ENCODE results near the gene PRICKLE3. TPM values are rescaled to one million over a fixed set of nuclear protein-coding genes. Genes with fewer than 3 reads are reported as not detected.

PRICKLE3 gene
- total RNA-seq, 1 experiment from 2014 or later: 3.6 TPM

- no peak for DNase-seq (ENCODE audit: low read depth in 1 of 2, low spot score in 2 of 2)
- Histone ChIP-seq H3K9me3 (replicated peaks) (no peaks in the 10 kb centered on the region), H3K27ac (no peak overlapping the region), H3K36me3 (no peaks in the 10 kb centered on the region), H3K27me3 (replicated peaks) (no peaks in the 10 kb centered on the region), H3K4me3 (no peak overlapping the region), H3K4me1 (replicated peaks) (no peaks in the 10 kb centered on the region)
Measured at GRCh38 chrX:49214996-49215526, 28.9 kb upstream of the PRICKLE3 start.

- H3K4me1 ChIP-seq (replicated peaks): no peaks in the 10 kb centered on the region
- no peak for DNase-seq (ENCODE audit: low read depth in 1 of 2, low spot score in 2 of 2)
- no peak overlapping the region for H3K27ac ChIP-seq
- H3K36me3 ChIP-seq: no peaks in the 10 kb centered on the region
- no peaks in the 10 kb centered on the region for H3K9me3 ChIP-seq (replicated peaks)
- H3K27me3 ChIP-seq (replicated peaks): no peaks in the 10 kb centered on the region
- H3K4me3 ChIP-seq: no peak overlapping the region
Measured at GRCh38 chrX:49214416-49214815, 28.2 kb upstream of the PRICKLE3 start.

- Histone ChIP-seq H3K36me3 (no peaks in the 10 kb centered on the region), H3K27ac (no peak overlapping the region), H3K9me3 (replicated peaks) (no peaks in the 10 kb centered on the region)
Measured at GRCh38 chrX:49212861-49213260, 26.7 kb upstream of the PRICKLE3 start.

GRCh38 chrX:49212209-49212608 lies 26.0 kb upstream of the PRICKLE3 start:
- no peaks in the 10 kb centered on the region for H3K4me1 ChIP-seq (replicated peaks)
- no peaks in the 10 kb centered on the region for H3K9me3 ChIP-seq (replicated peaks)
- H3K36me3 ChIP-seq: no peaks in the 10 kb centered on the region
- no peak overlapping the region for H3K27ac ChIP-seq
- H3K27me3 ChIP-seq (replicated peaks): no peaks in the 10 kb centered on the region
- no peak overlapping the region for H3K4me3 ChIP-seq
- no peak for DNase-seq (ENCODE audit: low read depth in 1 of 2, low spot score in 2 of 2)

More at GRCh38 chrX:49212861-49213260, 26.7 kb upstream of the PRICKLE3 start:
- DNase-seq (ENCODE audit: low read depth in 1 of 2, low spot score in 2 of 2): no peak
- Histone ChIP-seq H3K27me3 (replicated peaks) (no peaks in the 10 kb centered on the region), H3K4me1 (replicated peaks) (no peaks in the 10 kb centered on the region), H3K4me3 (no peak overlapping the region)

GRCh38 chrX:49211074-49211473 lies 24.9 kb upstream of the PRICKLE3 start:
- no peaks in the 10 kb centered on the region for H3K36me3 ChIP-seq
- H3K9me3 ChIP-seq (replicated peaks): no peaks in the 10 kb centered on the region
- no peaks in the 10 kb centered on the region for H3K27me3 ChIP-seq (replicated peaks)
- DNase-seq (ENCODE audit: low read depth in 1 of 2, low spot score in 2 of 2): no peak
- H3K4me3 ChIP-seq: no peak overlapping the region
- no peaks in the 10 kb centered on the region for H3K4me1 ChIP-seq (replicated peaks)
- H3K27ac ChIP-seq: no peak overlapping the region

- Histone ChIP-seq H3K36me3 (no peaks in the 10 kb centered on the region), H3K9me3 (replicated peaks) (no peaks in the 10 kb centered on the region), H3K27ac (no peak overlapping the region), H3K4me1 (replicated peaks) (no peaks in the 10 kb centered on the region), H3K4me3 (no peak overlapping the region), H3K27me3 (replicated peaks) (no peaks in the 10 kb centered on the region)
- no peak for DNase-seq (ENCODE audit: low read depth in 1 of 2, low spot score in 2 of 2)
Measured at GRCh38 chrX:49210406-49210805, 24.2 kb upstream of the PRICKLE3 start.

GRCh38 chrX:49209434-49210251 lies 23.5 kb upstream of the PRICKLE3 start:
- no peak overlapping the region for H3K4me3 ChIP-seq
- H3K27me3 ChIP-seq (replicated peaks): no peaks in the 10 kb centered on the region
- H3K27ac ChIP-seq: no peak overlapping the region
- DNase-seq (ENCODE audit: low read depth in 1 of 2, low spot score in 2 of 2): no peak
- no peaks in the 10 kb centered on the region for H3K36me3 ChIP-seq
- H3K9me3 ChIP-seq (replicated peaks): no peaks in the 10 kb centered on the region
- H3K4me1 ChIP-seq (replicated peaks): no peaks in the 10 kb centered on the region

GRCh38 chrX:49208399-49208798 lies 22.2 kb upstream of the PRICKLE3 start:
- H3K27ac ChIP-seq: no peak overlapping the region
- no peaks in the 10 kb centered on the region for H3K36me3 ChIP-seq
- no peak overlapping the region for H3K4me3 ChIP-seq
- H3K4me1 ChIP-seq (replicated peaks): no peaks in the 10 kb centered on the region
- no peaks in the 10 kb centered on the region for H3K9me3 ChIP-seq (replicated peaks)
- DNase-seq (ENCODE audit: low read depth in 1 of 2, low spot score in 2 of 2): no peak
- H3K27me3 ChIP-seq (replicated peaks): no peaks in the 10 kb centered on the region

GRCh38 chrX:49206543-49206942 lies 20.4 kb upstream of the PRICKLE3 start:
- Histone ChIP-seq H3K36me3 (no peaks in the 10 kb centered on the region), H3K27ac (no peak overlapping the region), H3K4me1 (replicated peaks) (no peaks in the 10 kb centered on the region), H3K4me3 (no peak overlapping the region), H3K9me3 (replicated peaks) (no peaks in the 10 kb centered on the region), H3K27me3 (replicated peaks) (no peaks in the 10 kb centered on the region)
- no peak for DNase-seq (ENCODE audit: low read depth in 1 of 2, low spot score in 2 of 2)

GRCh38 chrX:49205443-49205842 lies 19.3 kb upstream of the PRICKLE3 start:
- no peak for DNase-seq (ENCODE audit: low read depth in 1 of 2, low spot score in 2 of 2)
- no peak overlapping the region for H3K27ac ChIP-seq
- peaks cover 4% of the 10 kb centered on the region; the same call in 1 of the 2 replicates for H3K4me1 ChIP-seq (replicated peaks)
- no peaks in the 10 kb centered on the region for H3K27me3 ChIP-seq (replicated peaks)
- H3K9me3 ChIP-seq (replicated peaks): no peaks in the 10 kb centered on the region
- no peak overlapping the region for H3K4me3 ChIP-seq
- H3K36me3 ChIP-seq: no peaks in the 10 kb centered on the region

GRCh38 chrX:49204709-49205108 lies 18.5 kb upstream of the PRICKLE3 start:
- H3K9me3 ChIP-seq (replicated peaks): no peaks in the 10 kb centered on the region
- peaks cover 6% of the 10 kb centered on the region; the same call in 1 of the 2 replicates for H3K4me1 ChIP-seq (replicated peaks)
- no peaks in the 10 kb centered on the region for H3K27me3 ChIP-seq (replicated peaks)
- no peak for DNase-seq (ENCODE audit: low read depth in 1 of 2, low spot score in 2 of 2)
- no peaks in the 10 kb centered on the region for H3K36me3 ChIP-seq
- no peak overlapping the region for H3K27ac ChIP-seq
- H3K4me3 ChIP-seq: no peak overlapping the region

GRCh38 chrX:49204017-49204416 lies 17.8 kb upstream of the PRICKLE3 start:
- H3K4me1 ChIP-seq (replicated peaks): peaks cover 6% of the 10 kb centered on the region; the same call in 1 of the 2 replicates
- no peak overlapping the region for H3K4me3 ChIP-seq
- no peak for DNase-seq (ENCODE audit: low read depth in 1 of 2, low spot score in 2 of 2)
- H3K36me3 ChIP-seq: no peaks in the 10 kb centered on the region
- no peaks in the 10 kb centered on the region for H3K27me3 ChIP-seq (replicated peaks)
- H3K27ac ChIP-seq: no peak overlapping the region
- H3K9me3 ChIP-seq (replicated peaks): no peaks in the 10 kb centered on the region

GRCh38 chrX:49203536-49203935 lies 17.4 kb upstream of the PRICKLE3 start:
- no peak overlapping the region for H3K4me3 ChIP-seq
- DNase-seq (ENCODE audit: low read depth in 1 of 2, low spot score in 2 of 2): no peak

GRCh38 chrX:49202022-49202421 lies 15.8 kb upstream of the PRICKLE3 start:
- H3K36me3 ChIP-seq: no peaks in the 10 kb centered on the region
- H3K9me3 ChIP-seq (replicated peaks): no peaks in the 10 kb centered on the region
- DNase-seq (ENCODE audit: low read depth in 1 of 2, low spot score in 2 of 2): no peak

More at GRCh38 chrX:49203536-49203935, 17.4 kb upstream of the PRICKLE3 start:
- Histone ChIP-seq H3K27me3 (replicated peaks) (no peaks in the 10 kb centered on the region), H3K36me3 (no peaks in the 10 kb centered on the region), H3K9me3 (replicated peaks) (no peaks in the 10 kb centered on the region), H3K4me1 (replicated peaks) (peaks cover 6% of the 10 kb centered on the region; the same call in 1 of the 2 replicates), H3K27ac (no peak overlapping the region)

More at GRCh38 chrX:49202022-49202421, 15.8 kb upstream of the PRICKLE3 start:
- Histone ChIP-seq H3K27me3 (replicated peaks) (no peaks in the 10 kb centered on the region), H3K27ac (no peak overlapping the region), H3K4me1 (replicated peaks) (peaks cover 6% of the 10 kb centered on the region; the same call in 1 of the 2 replicates), H3K4me3 (no peak overlapping the region)
